Measurements from ENCODE around the gene PDP2.

DNA sequence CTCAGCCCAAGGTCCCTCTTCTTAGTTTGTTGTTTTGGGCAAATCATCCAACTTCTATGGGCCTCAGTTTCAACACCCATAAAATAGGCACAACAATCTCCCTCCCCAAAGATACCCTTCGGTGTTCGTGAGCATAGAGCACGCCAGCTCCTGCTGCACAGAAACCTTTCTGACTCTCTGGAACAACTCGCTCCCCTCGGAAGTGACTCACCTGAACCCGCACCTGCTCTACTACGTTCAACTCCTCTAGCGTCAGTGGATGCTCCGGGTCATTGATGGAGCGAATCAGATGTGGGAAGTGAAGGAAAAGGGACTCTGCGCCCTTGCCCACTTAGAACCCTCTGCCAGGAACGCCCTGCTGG is 53.4 kb downstream of the PDP2 start:
- TF ChIP-seq CTCF (IDR thresholded peaks at IDR 0.05; ENCODE audit: poor library complexity, severe bottlenecking) (no peak), MXI1 (conservative IDR thresholded peaks at IDR 0.05; ENCODE audit: poor library complexity, severe bottlenecking) (no peak), SMC3 (conservative IDR thresholded peaks at IDR 0.05; ENCODE audit: poor library complexity) (no peak), EZH2 (IDR thresholded peaks at IDR 0.05; ENCODE audit: borderline replicate concordance, insufficient read depth, low read length, poor library complexity, severe bottlenecking) (no peak), POLR2AphosphoS5 (IDR thresholded peaks at IDR 0.05) (no peak), REST (IDR thresholded peaks at IDR 0.05; ENCODE audit: borderline replicate concordance) (no peak), RAD21 (conservative IDR thresholded peaks at IDR 0.05) (no peak)
